H9 (cell line): Measurements from ENCODE around the gene SMU1. TPM values are rescaled to one million over a fixed set of nuclear protein-coding genes. Genes with fewer than 3 reads are reported as not detected.

Experiments
- DNase-seq: peaks from one replicate; pipeline ENCODE4 v3.0.0-alpha.2; 2017
- H2AFZ ChIP-seq: one replicate; pipeline ENCODE4 v1.6.1; 2013; ENCODE audit warnings: mild to moderate bottlenecking, low read length, control low read depth, moderate library complexity
- H2AK5ac ChIP-seq: 2 replicates; pipeline ENCODE4 v1.6.1; 2013; ENCODE audit warnings: low read length, control low read depth, mixed read lengths; ENCODE audit not compliant: insufficient read length
- H2BK120ac ChIP-seq: one replicate; pipeline ENCODE4 v1.6.1; 2013; ENCODE audit warnings: low read depth, mild to moderate bottlenecking, low read length, control low read depth, inconsistent platforms; ENCODE audit not compliant: poor library complexity, severe bottlenecking
- H2BK12ac ChIP-seq: 2 replicates; pipeline ENCODE4 v1.6.1; 2013; ENCODE audit warnings: low read length, control low read depth, mixed read lengths, low read depth; ENCODE audit not compliant: insufficient read length
- H2BK15ac ChIP-seq: 2 replicates; pipeline ENCODE4 v1.6.1; 2013; ENCODE audit warnings: low read depth, low read length, control low read depth
- H2BK20ac ChIP-seq: one replicate; pipeline ENCODE4 v1.6.1; 2013; ENCODE audit warnings: low read depth, mild to moderate bottlenecking, low read length, control low read depth, inconsistent platforms; ENCODE audit not compliant: poor library complexity, severe bottlenecking
- H2BK5ac ChIP-seq: 2 replicates; pipeline ENCODE4 v1.6.1; 2013; ENCODE audit warnings: low read length, control low read depth, mixed read lengths; ENCODE audit not compliant: insufficient read length
- H3K14ac ChIP-seq: 2 replicates; pipeline ENCODE4 v1.6.1; 2013; ENCODE audit warnings: low read length, control low read depth; ENCODE audit not compliant: insufficient read depth
- H3K18ac ChIP-seq: 2 replicates; pipeline ENCODE4 v1.6.1; 2013; ENCODE audit warnings: low read depth, mild to moderate bottlenecking, mixed read lengths, low read length, control low read depth; ENCODE audit not compliant: insufficient read length
- H3K23ac ChIP-seq: 2 replicates; pipeline ENCODE4 v1.6.1; 2013; ENCODE audit warnings: low read length, control low read depth, mixed read lengths, low read depth; ENCODE audit not compliant: insufficient read length
- H3K23me2 ChIP-seq: 2 replicates; pipeline ENCODE4 v1.6.1; 2013; ENCODE audit warnings: low read depth, mild to moderate bottlenecking, mixed read lengths, low read length, control low read depth; ENCODE audit not compliant: insufficient read length, poor library complexity, severe bottlenecking
- H3K27ac ChIP-seq: 2 replicates; pipeline ENCODE4 v1.5.1; 2013; ENCODE audit warnings: low read length, control low read depth, mixed read lengths, low read depth; ENCODE audit not compliant: insufficient read length
- H3K27me3 ChIP-seq: 2 replicates; pipeline ENCODE4 v1.6.1; 2013; ENCODE audit warnings: low read length, control low read depth, inconsistent platforms; ENCODE audit not compliant: insufficient read depth
- H3K4ac ChIP-seq: 2 replicates; pipeline ENCODE4 v1.6.1; 2013; ENCODE audit warnings: low read depth, mild to moderate bottlenecking, control low read depth, inconsistent platforms, low read length, moderate library complexity
- H3K4me1 ChIP-seq: 2 replicates; pipeline ENCODE4 v1.6.1; 2013; ENCODE audit warnings: low read length, control low read depth, inconsistent platforms; ENCODE audit not compliant: insufficient read depth
- H3K4me2 ChIP-seq: 2 replicates; pipeline ENCODE4 v1.6.1; 2013; ENCODE audit warnings: low read length, control low read depth, mixed read lengths; ENCODE audit not compliant: insufficient read length, insufficient read depth
- H3K56ac ChIP-seq: 2 replicates; pipeline ENCODE4 v1.6.1; 2013; ENCODE audit warnings: low read depth, mild to moderate bottlenecking, mixed read lengths, low read length, control low read depth; ENCODE audit not compliant: insufficient read length
- H3K79me1 ChIP-seq: 2 replicates; pipeline ENCODE4 v1.6.1; 2013; ENCODE audit warnings: low read depth, mild to moderate bottlenecking, moderate library complexity, low read length, control low read depth, inconsistent platforms; ENCODE audit not compliant: insufficient read depth, poor library complexity, severe bottlenecking
- H3K79me2 ChIP-seq: 2 replicates; pipeline ENCODE4 v1.6.1; 2013; ENCODE audit warnings: low read length, control low read depth, inconsistent platforms; ENCODE audit not compliant: insufficient read depth
- H3K9ac ChIP-seq: 2 replicates; pipeline ENCODE4 v1.6.1; 2013; ENCODE audit warnings: low read length, control low read depth, mixed read lengths; ENCODE audit not compliant: insufficient read length; ENCODE audit errors: extremely low read depth
- H3K9me3 ChIP-seq: one replicate; pipeline ENCODE4 v1.6.1; 2013; ENCODE audit warnings: low read depth, low read length, inconsistent platforms; ENCODE audit not compliant: control insufficient read depth
- H3T11ph ChIP-seq: one replicate; pipeline ENCODE4 v1.6.1; 2013; ENCODE audit warnings: mild to moderate bottlenecking, low read length, control low read depth, inconsistent platforms
- H4K20me1 ChIP-seq: one replicate; pipeline ENCODE4 v1.6.1; 2013; ENCODE audit not compliant: control insufficient read depth, insufficient read length, insufficient read depth
- H4K5ac ChIP-seq: 2 replicates; pipeline ENCODE4 v1.6.1; 2013; ENCODE audit warnings: low read depth, mild to moderate bottlenecking, mixed read lengths, low read length, control low read depth; ENCODE audit not compliant: insufficient read length
- H4K8ac ChIP-seq: replicated peaks from 2 replicates; pipeline ENCODE4 v1.6.1; 2013; ENCODE audit warnings: low read length, control low read depth, mixed read lengths, low read depth; ENCODE audit not compliant: insufficient read length
- H4K91ac ChIP-seq: 2 replicates; pipeline ENCODE4 v1.6.1; 2013; ENCODE audit warnings: low read depth, mild to moderate bottlenecking, moderate library complexity, mixed read lengths, low read length, control low read depth; ENCODE audit not compliant: insufficient read length
- H3K27ac Mint-ChIP-seq, 3 experiments: 2 replicates in 2 of 3; 3 replicates in 1 of 3; pipeline ENCODE4 v1.8.0; 2020 to 2021; ENCODE audit warnings: mixed read lengths in 3 of 3, mild to moderate bottlenecking in 1 of 3, moderate library complexity in 1 of 3
- H3K27me3 Mint-ChIP-seq: 2 replicates; pipeline ENCODE4 v1.8.0; 2021; ENCODE audit warnings: low read depth, mild to moderate bottlenecking, moderate library complexity, mixed read lengths
- H3K36me3 Mint-ChIP-seq, 3 experiments: 2 replicates in 2 of 3; 3 replicates in 1 of 3; pipeline ENCODE4 v1.8.0; 2020 to 2021; ENCODE audit warnings: low read depth in 3 of 3, mixed read lengths in 3 of 3; ENCODE audit not compliant: insufficient read depth in 1 of 3
- H3K4me1 Mint-ChIP-seq, 2 experiments: 2 replicates each; pipeline ENCODE4 v1.8.0; 2020; ENCODE audit warnings: mixed read lengths in 2 of 2
- H3K4me3 Mint-ChIP-seq, 2 experiments: 2 replicates in 1 of 2; 3 replicates in 1 of 2; pipeline ENCODE4 v1.8.0; 2020 to 2021; ENCODE audit warnings: mild to moderate bottlenecking in 2 of 2, mixed read lengths in 2 of 2, moderate library complexity in 1 of 2
- H3K9me3 Mint-ChIP-seq, 2 experiments: 2 replicates in 1 of 2; 3 replicates in 1 of 2; pipeline ENCODE4 v1.8.0; 2020; ENCODE audit warnings: mild to moderate bottlenecking in 2 of 2, mixed read lengths in 2 of 2, moderate library complexity in 1 of 2
- CTCF ChIP-seq: fragments of 200-600 bp; sonication (generic); conservative IDR thresholded peaks from 3 replicates; pipeline ENCODE4 v1.8.0; 2021; ENCODE audit warnings: antibody characterized with exemption, mild to moderate bottlenecking
- WGBS: extraction: QIAGEN DNeasy Blood & Tissue Kit; methylation state at CpG from one replicate; pipeline ENCODE4 v1.1.7; 2013; ENCODE audit warnings: missing lambda C conversion rate, low lambda C conversion rate, mixed read lengths; ENCODE audit not compliant: insufficient read length; ENCODE audit errors: extremely low coverage; 5-methylcytosine and 5-hydroxymethylcytosine counted together
- total RNA-seq: library from RNA; stranded (reverse); gene quantifications from 2 replicates; pipeline ENCODE4 v1.2.1, GENCODE V29; 2021

SMU1 gene
- total RNA-seq, 1 experiment from 2014 or later, result 26.9 TPM

GRCh38 chr9:33120620-33121019 lies 44.1 kb upstream of the SMU1 start:
- H2BK12ac ChIP-seq, result no peak overlapping the region
- no peak overlapping the region for H3K4me2 ChIP-seq
- H4K91ac ChIP-seq, result no peak overlapping the region
- H3K56ac ChIP-seq, result no peak overlapping the region
- H3K27ac ChIP-seq, result no peak overlapping the region
- H4K20me1 ChIP-seq, result no peaks in the 10 kb centered on the region
- H2BK15ac ChIP-seq, result no peak overlapping the region
- Mint-ChIP-seq H3K27ac (no peak overlapping the region), H3K27me3 (no peaks in the 10 kb centered on the region; the same call in 1 of the 2 replicates), H3K4me3 (no peak overlapping the region), H3K4me1 (peaks cover 10 to 12% of the 10 kb centered on the region in 2 experiments), H3K9me3 (no peaks in the 10 kb centered on the region), H3K36me3 (no peaks in the 10 kb centered on the region; a peak in 1 of 7 replicates)
- no peak for TF ChIP-seq CTCF
- no peak overlapping the region for H3K14ac ChIP-seq
- no CpG with 5 or more reads among the region's 1 CpG for WGBS
- H3K9ac ChIP-seq, result no peak overlapping the region
- H3K9me3 ChIP-seq, result no peaks in the 10 kb centered on the region
- no peak overlapping the region for H2AK5ac ChIP-seq
- H3K79me1 ChIP-seq, result no peaks in the 10 kb centered on the region
- H2BK120ac ChIP-seq, result no peak overlapping the region
- no peaks in the 10 kb centered on the region for H3K27me3 ChIP-seq
- H3K23ac ChIP-seq, result no peak overlapping the region
- no peak overlapping the region for H3T11ph ChIP-seq
- no peaks in the 10 kb centered on the region for H3K23me2 ChIP-seq
- DNase-seq, result no peak
- no peak overlapping the region for H4K8ac ChIP-seq
- H2BK5ac ChIP-seq, result no peak overlapping the region
- H2AFZ ChIP-seq, result no peak overlapping the region
- H3K79me2 ChIP-seq, result no peaks in the 10 kb centered on the region
- no peak overlapping the region for H4K5ac ChIP-seq
- H3K4ac ChIP-seq, result no peak overlapping the region
- H3K4me1 ChIP-seq, result no peaks in the 10 kb centered on the region
- no peak overlapping the region for H3K18ac ChIP-seq
- H2BK20ac ChIP-seq, result no peak overlapping the region
